GM18873 (cell line): ENCODE data around the gene CDC34.
A peak's percentile ranks its signal among the peaks of the same experiment; 100 is the strongest.

Experiments used
- ATAC-seq: cut with Tn5 transposase; IDR thresholded peaks from one replicate; pipeline ENCODE4 v1.9.1; 2021; ENCODE audit warnings: mild to moderate bottlenecking, moderate library complexity, moderate number of reproducible peaks; ENCODE audit not compliant: unreplicated experiment, low FRiP score

CDC34 gene

GRCh38 chr19:531753-532560, at the start of gene CDC34:
Gene CDC34, plus strand, starts transcription at chr19:531760. Its CDS starts 172 bp downstream, at chr19:531932.
- ATAC-seq, result peak; percentile 15

- no peak for ATAC-seq
Observed at GRCh38 chr19:482186-483041, 49.1 kb upstream of the CDC34 start.

- ATAC-seq, result no peak
Observed at GRCh38 chr19:483332-484072, 48.1 kb upstream of the CDC34 start.

GRCh38 chr19:484494-484893, 47.1 kb upstream of the CDC34 start:
- no peak for ATAC-seq

GRCh38 chr19:485077-485476, 46.5 kb upstream of the CDC34 start:
- ATAC-seq, result no peak

- ATAC-seq, result no peak
Observed at GRCh38 chr19:485583-486236, 45.9 kb upstream of the CDC34 start.

GRCh38 chr19:488505-489417, 42.8 kb upstream of the CDC34 start:
- ATAC-seq, result peak; percentile 54

GRCh38 chr19:489418-490196, 42.0 kb upstream of the CDC34 start:
- no peak for ATAC-seq

- ATAC-seq, result no peak
Observed at GRCh38 chr19:491146-491741, 40.3 kb upstream of the CDC34 start.

- ATAC-seq, result no peak
Observed at GRCh38 chr19:492091-492531, 39.4 kb upstream of the CDC34 start.

GRCh38 chr19:493391-494170, 38.0 kb upstream of the CDC34 start:
- no peak for ATAC-seq

- no peak for ATAC-seq
Observed at GRCh38 chr19:494171-495080, 37.1 kb upstream of the CDC34 start.

GRCh38 chr19:495081-495401, 36.5 kb upstream of the CDC34 start:
- ATAC-seq, result no peak

- ATAC-seq, result no peak
Observed at GRCh38 chr19:495402-496111, 36.0 kb upstream of the CDC34 start.

GRCh38 chr19:496112-496665, 35.4 kb upstream of the CDC34 start, which contains the start of gene MADCAM1:
Gene MADCAM1, plus strand, starts transcription at chr19:496486. Its CDS starts 14 bp downstream, at chr19:496500.
- ATAC-seq, result no peak
